Subcutaneous abdominal adipose tissue (tissue), 5 donors: ENCODE measurements around the gene SLC35A5.

Source experiments
- H3K27ac ChIP-seq: one replicate; pipeline ENCODE4 v1.7.0; 2013; ENCODE audit warnings: low read depth, mild to moderate bottlenecking, inconsistent platforms, low read length, moderate library complexity
- H3K27me3 ChIP-seq, 5 donors: one replicate each; pipeline ENCODE4 v1.7.0; 2013; ENCODE audit warnings: low read length in 5 of 5, inconsistent platforms in 1 of 5; ENCODE audit not compliant: control insufficient read depth in 5 of 5, insufficient read depth in 4 of 5
- H3K36me3 ChIP-seq, 5 donors: one replicate each; pipeline ENCODE4 v1.7.0; 2013; ENCODE audit warnings: low read length in 5 of 5; ENCODE audit not compliant: control insufficient read depth in 5 of 5, insufficient read depth in 5 of 5
- H3K4me1 ChIP-seq, 5 donors: one replicate each; pipeline ENCODE4 v1.7.0; 2013; ENCODE audit warnings: low read length in 5 of 5, mild to moderate bottlenecking in 3 of 5, moderate library complexity in 1 of 5; ENCODE audit not compliant: control insufficient read depth in 5 of 5, insufficient read depth in 5 of 5
- H3K4me3 ChIP-seq, 5 donors: one replicate each; pipeline ENCODE4 v1.7.0; 2013; ENCODE audit warnings: low read length in 5 of 5, low read depth in 1 of 5
- H3K9ac ChIP-seq, 5 donors: one replicate each; pipeline ENCODE4 v1.7.0; 2013; ENCODE audit warnings: low read length in 5 of 5, mild to moderate bottlenecking in 4 of 5, moderate library complexity in 3 of 5
- H3K9me3 ChIP-seq, 5 donors: one replicate each; pipeline ENCODE4 v1.7.0; 2013; ENCODE audit warnings: low read length in 5 of 5; ENCODE audit not compliant: control insufficient read depth in 5 of 5
- donor health status: healthy.
- donor health status: healthy.
- donor health status: healthy.
- donor health status: healthy.
- donor health status: healthy.

Gene SLC35A5

DNA sequence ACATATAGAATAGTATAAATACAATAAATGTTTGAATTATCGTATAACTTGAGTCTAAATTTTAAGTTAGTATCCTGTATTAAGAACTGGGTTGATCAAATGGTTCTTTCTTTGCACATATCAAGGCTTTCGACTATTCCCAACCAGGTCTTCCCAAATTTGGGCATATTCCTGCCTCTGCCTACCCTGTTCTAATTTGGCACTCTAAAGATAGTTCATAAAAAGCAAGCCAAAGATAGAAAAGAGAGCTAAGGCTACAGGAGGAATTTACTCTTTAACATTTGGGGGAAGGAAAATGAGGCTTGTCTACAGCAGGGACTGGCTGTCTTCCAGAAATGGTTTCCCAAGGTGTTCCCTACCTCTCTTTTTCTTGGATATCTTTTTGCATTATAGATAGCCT, 36.1 kb downstream of the SLC35A5 start:
- Histone ChIP-seq H3K4me1 (peaks cover 0 to 10% (median 0%) of the 10 kb centered on the region in 5 donors), H3K4me3 (no peak overlapping the region), H3K27ac (no peak overlapping the region), H3K9me3 (no peaks in the 10 kb centered on the region), H3K9ac (no peak overlapping the region), H3K27me3 (no peaks in the 10 kb centered on the region), H3K36me3 (peaks cover 12 to 37% (median 24%) of the 10 kb centered on the region in 5 donors)

DNA sequence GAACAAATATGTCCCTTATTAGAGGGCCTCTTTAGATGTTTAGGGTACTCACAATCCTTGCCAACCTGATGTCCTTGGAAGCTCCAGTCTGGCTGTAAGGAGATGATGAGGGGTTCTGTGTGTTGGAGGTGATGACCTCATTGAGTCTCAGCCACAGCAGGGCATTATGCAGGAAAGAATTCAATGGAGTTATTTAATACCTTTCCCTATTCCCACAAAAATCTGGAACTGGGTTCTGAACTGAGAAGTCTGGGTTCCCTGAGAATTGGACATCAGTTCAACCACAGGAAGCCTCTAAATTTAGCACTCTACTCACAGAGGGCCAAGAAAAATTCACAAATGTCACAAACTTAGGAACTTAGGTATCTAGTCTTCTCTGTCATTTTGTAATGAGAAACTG, 36.9 kb downstream of the SLC35A5 start:
- H3K9me3 ChIP-seq = no peaks in the 10 kb centered on the region
- no peak overlapping the region for H3K9ac ChIP-seq
- no peak overlapping the region for H3K4me3 ChIP-seq
- peaks cover 7 to 32% (median 21%) of the 10 kb centered on the region in 5 donors for H3K36me3 ChIP-seq
- no peaks in the 10 kb centered on the region for H3K27me3 ChIP-seq
- no peak overlapping the region for H3K27ac ChIP-seq
- peaks cover 0 to 13% (median 1%) of the 10 kb centered on the region in 5 donors for H3K4me1 ChIP-seq

DNA sequence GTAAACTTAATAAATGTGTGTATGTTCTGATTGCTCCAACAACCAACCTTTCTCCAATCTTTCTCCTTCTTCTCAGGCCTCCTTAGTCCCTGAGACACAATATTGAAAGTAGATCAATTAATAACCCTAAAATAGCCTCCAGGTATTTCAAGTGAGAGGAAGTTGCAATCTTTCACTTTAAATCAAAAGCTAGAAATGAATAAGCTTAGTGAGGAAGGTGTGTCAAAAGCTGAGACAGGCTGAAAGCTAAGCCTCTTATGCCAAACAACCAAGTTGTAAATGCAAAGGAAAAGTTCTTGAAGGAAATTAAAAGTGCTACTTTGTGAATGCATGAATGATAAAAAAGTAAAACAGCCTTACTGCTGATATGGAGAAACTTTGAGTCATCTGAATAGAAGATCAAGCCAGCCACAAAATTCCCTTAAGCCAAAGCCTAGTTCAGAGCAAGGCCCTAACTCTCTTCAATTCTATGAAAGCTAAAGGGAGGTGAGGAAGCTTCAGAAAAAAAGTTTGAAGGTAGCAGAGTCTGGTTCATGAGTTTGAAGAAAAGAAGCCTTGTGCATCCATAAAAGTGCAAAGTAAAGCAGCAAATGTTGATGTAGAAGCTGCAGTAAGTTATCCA, 40.5 kb downstream of the SLC35A5 start:
- H3K27ac ChIP-seq = no peak overlapping the region
- H3K9ac ChIP-seq = no peak overlapping the region
- no peaks in the 10 kb centered on the region for H3K9me3 ChIP-seq
- no peak overlapping the region for H3K4me3 ChIP-seq
- peaks cover 0 to 34% (median 15%) of the 10 kb centered on the region in 5 donors for H3K4me1 ChIP-seq
- H3K36me3 ChIP-seq = peaks cover 16 to 42% (median 38%) of the 10 kb centered on the region in 5 donors
- no peaks in the 10 kb centered on the region for H3K27me3 ChIP-seq

DNA sequence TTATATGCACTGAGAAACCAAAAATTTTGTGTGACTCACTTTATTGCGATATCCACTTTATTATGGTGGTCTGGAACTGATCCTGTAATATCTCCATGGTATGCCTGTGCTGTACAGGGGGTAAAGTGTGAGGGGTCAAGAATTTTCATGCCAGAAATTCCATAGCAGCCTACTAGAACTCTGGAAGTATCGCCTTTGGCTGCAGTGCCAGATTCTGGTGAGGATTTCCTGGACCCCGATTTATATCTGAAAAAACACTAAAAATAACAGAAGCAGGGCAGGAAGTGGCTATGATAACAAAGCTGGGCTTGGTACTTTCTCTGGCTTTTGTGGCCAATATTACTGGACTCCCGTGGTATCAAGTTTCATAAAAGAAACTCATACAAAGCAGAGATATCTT, 42.7 kb downstream of the SLC35A5 start:
- peak overlapping the region in 1 of 5 donors; percentile 20 for H3K9ac ChIP-seq
- H3K36me3 ChIP-seq = peaks cover 8 to 48% (median 37%) of the 10 kb centered on the region in 5 donors
- H3K4me3 ChIP-seq = peak overlapping the region in 1 of 5 donors; percentile 18
- H3K27ac ChIP-seq = peak overlapping the region; percentile 60
- H3K4me1 ChIP-seq = peaks cover 0 to 34% (median 15%) of the 10 kb centered on the region in 5 donors
- no peaks in the 10 kb centered on the region for H3K27me3 ChIP-seq
- H3K9me3 ChIP-seq = no peaks in the 10 kb centered on the region

DNA sequence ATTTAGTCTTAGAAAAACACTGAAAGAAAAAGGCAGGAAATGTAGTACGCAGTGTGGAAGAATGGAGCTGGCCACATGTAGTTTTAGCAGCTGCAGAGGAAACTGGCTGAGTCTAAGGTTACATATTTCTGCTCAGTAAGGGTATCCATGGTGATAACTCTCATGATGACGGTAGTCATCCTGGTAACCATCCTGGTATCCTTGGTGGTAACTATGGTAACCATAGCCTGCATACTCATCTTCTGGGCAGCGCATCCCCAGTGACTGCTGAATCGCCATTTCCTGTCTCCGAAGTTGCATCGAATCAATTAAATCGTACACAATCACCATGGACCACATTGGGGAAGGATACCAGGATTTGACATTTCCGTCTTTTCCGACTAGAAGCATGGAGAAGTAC, 43.4 kb downstream of the SLC35A5 start:
- no peak overlapping the region for H3K9ac ChIP-seq

DNA sequence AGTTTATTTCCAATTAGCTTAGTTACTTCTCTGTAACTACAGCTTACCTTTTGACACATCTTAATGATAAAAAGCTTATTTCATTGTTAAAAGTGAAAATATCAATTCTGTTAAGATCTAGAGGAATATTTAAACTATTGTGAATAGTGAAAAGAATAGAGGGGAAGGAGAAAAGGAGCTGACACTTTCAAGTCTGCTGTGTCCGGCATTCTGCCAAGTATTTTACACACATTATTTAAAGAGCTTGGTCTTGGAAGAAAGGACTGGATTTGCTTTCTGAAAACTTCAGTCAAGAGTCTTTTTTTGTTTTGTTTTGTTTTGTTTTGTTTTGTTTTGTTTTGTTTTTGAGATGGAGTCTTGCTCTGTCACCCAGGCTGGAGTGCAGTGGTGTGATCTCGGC, 44.3 kb downstream of the SLC35A5 start:
- H3K9ac ChIP-seq = no peak overlapping the region
- peak overlapping the region; percentile 43 for H3K27ac ChIP-seq

More for the DNA sequence above, 43.4 kb downstream of the SLC35A5 start:
- Histone ChIP-seq H3K27ac (no peak overlapping the region), H3K4me1 (peaks cover 0 to 34% (median 16%) of the 10 kb centered on the region in 5 donors), H3K9me3 (no peaks in the 10 kb centered on the region), H3K4me3 (no peak overlapping the region), H3K27me3 (no peaks in the 10 kb centered on the region), H3K36me3 (peaks cover 10 to 55% (median 42%) of the 10 kb centered on the region in 5 donors)

DNA sequence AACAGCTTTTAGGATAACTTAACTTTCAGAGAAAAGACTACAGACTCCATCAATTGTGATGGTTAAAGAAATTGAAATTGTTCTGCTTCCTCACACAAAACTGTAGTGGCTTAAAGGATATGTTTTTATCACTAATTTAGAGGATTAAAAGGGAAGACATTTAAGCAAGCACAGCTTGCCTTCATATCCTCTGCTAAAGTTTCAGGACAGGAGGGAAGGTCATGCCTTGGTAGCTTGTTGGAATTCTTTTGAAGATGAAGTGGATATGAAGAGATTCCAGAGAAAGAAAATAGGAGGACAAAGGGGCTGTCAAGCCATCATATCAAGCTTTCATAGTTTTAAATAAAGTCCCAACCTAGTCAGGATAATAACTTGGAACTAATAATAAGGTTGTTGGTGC, 46.0 kb downstream of the SLC35A5 start:
- H3K36me3 ChIP-seq = peaks cover 16 to 64% (median 44%) of the 10 kb centered on the region in 5 donors
- peaks cover 0 to 25% (median 20%) of the 10 kb centered on the region in 5 donors for H3K4me1 ChIP-seq
- no peak overlapping the region for H3K9ac ChIP-seq
- no peak overlapping the region for H3K4me3 ChIP-seq
- no peaks in the 10 kb centered on the region for H3K27me3 ChIP-seq
- no peak overlapping the region for H3K27ac ChIP-seq
- no peaks in the 10 kb centered on the region for H3K9me3 ChIP-seq

More for the DNA sequence above, 44.3 kb downstream of the SLC35A5 start:
- Histone ChIP-seq H3K27me3 (no peaks in the 10 kb centered on the region), H3K4me1 (peaks cover 0 to 34% (median 18%) of the 10 kb centered on the region in 5 donors), H3K36me3 (peaks cover 10 to 58% (median 40%) of the 10 kb centered on the region in 5 donors), H3K4me3 (no peak overlapping the region), H3K9me3 (no peaks in the 10 kb centered on the region)

DNA sequence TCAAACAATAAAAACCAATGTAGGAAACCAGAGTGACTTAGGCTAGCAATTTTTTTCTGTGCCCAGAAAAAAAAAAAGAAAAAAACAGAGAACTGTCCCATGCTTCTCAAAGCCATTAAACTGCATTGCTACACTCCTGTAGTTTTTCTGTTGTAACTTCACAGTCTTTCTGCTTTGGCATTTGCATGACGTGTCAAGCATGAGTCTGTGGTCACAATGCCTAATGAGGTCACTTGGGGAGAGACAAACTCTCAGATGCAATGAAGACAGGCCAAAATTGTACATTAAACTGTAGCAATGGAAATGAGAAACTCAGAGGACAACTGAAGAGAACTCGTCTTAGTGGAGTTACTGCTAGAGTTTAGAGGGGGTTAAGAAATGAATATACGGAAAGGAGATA, 48.3 kb downstream of the SLC35A5 start:
- Histone ChIP-seq H3K9me3 (no peaks in the 10 kb centered on the region), H3K4me3 (no peak overlapping the region), H3K27me3 (no peaks in the 10 kb centered on the region), H3K27ac (no peak overlapping the region), H3K4me1 (peaks cover 0 to 11% (median 7%) of the 10 kb centered on the region in 5 donors), H3K36me3 (peaks cover 19 to 72% (median 58%) of the 10 kb centered on the region in 5 donors), H3K9ac (no peak overlapping the region)

DNA sequence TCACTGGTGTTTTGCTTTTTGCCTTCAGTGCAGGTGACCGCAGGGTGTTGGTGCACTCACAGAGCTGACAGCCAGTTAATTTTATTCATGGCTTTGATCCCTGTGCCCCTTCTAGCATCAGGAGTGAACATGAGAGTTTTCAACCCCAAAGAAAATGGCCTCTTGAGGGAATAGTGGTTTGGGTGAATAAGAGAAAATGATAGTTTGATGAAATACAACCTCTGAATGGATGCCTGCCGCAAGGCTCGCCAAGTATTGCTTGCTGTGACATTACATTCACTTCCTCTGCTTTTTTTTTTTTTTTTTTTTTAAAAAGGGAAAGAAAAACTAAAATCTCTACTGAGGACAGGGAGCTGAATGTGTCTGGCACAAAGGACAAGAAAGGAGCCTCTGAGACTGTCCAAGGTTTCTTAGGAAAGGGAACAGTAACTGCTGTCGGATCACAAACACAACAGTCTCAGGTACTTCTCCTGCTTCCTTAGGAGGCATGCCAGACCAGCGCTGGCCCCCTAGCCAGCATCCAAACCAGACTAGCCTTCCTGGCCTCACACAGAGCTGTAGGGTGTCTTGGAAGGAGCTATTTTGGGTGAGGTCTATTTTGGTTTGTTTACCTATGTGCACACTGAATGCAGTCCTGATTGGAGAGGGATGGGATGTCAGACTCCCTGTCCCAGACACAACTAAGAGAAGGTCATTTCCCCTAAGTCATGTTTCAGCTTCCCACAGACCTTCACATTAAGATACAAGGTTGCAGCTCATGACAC, 50.1 kb downstream of the SLC35A5 start:
- Histone ChIP-seq H3K4me1 (peaks cover 0 to 14% (median 7%) of the 10 kb centered on the region in 5 donors), H3K27me3 (no peaks in the 10 kb centered on the region), H3K36me3 (peaks cover 18 to 76% (median 57%) of the 10 kb centered on the region in 5 donors), H3K9me3 (no peaks in the 10 kb centered on the region), H3K9ac (peak overlapping the region in 1 of 5 donors; percentile 7), H3K4me3 (no peak overlapping the region), H3K27ac (peak overlapping the region; percentile 26)
